GM12878 (cell line): ENCODE data around the gene AK5. TPM values are rescaled to one million over a fixed set of nuclear protein-coding genes. Genes with fewer than 3 reads are reported as not detected.

ENCODE experiments used
- ATAC-seq: fragments of 200-7000 bp; cut with Tn5 transposase; 3 replicates; pipeline ENCODE4 v1.9.1; 2020; ENCODE audit warnings: mild to moderate bottlenecking, moderate library complexity
- BruUV-seq: library from RNA; stranded (reverse); fragments of 400-500 nt; replicated peaks from 2 replicates; lab custom pipeline; 2021; lab: Mats Ljungman, UMichigan
- CTCF ChIA-PET: fragments of 300-600 bp; sonication (Branson Sonifier 250); formaldehyde crosslinking; extraction: SDS; loops from one replicate; lab custom pipeline; 2021; ENCODE audit warnings: inconsistent platforms; lab: Yijun Ruan, JAX
- POLR2A ChIA-PET: fragments of 350-600 bp; formaldehyde crosslinking; extraction: SDS; loops from one replicate; lab custom pipeline; 2021; ENCODE audit warnings: inconsistent platforms; lab: Charles Lee
- RAD21 ChIA-PET: fragments of 300-600 bp; sonication (Branson Sonifier 250); formaldehyde crosslinking; loops from one replicate; lab custom pipeline; 2023; ENCODE audit warnings: antibody characterized with exemption; ENCODE audit not compliant: unreplicated experiment; lab: Charles Lee
- SMC1A ChIA-PET: fragments of 300-600 bp; sonication (Branson Sonifier 250); formaldehyde crosslinking; loops from one replicate; lab custom pipeline; 2023; ENCODE audit not compliant: unreplicated experiment, uncharacterized antibody; lab: Charles Lee
- DNase-seq: peaks from one replicate; pipeline ENCODE4 v3.0.0-alpha.2; 2011; ENCODE audit warnings: low read depth, low spot score
- FAIRE-seq: peaks from 3 replicates; lab custom pipeline; 2011; peaks lifted over from hg19 to GRCh38; lab: Jason Lieb, UNC
- H2AFZ ChIP-seq: 2 replicates; pipeline ENCODE4 v1.6.0; 2011; ENCODE audit warnings: low read depth, low read length, control low read depth; ENCODE audit not compliant: control insufficient read depth
- H3K27ac ChIP-seq: 2 replicates; pipeline ENCODE4 v1.5.1; 2011; ENCODE audit warnings: control low read depth; ENCODE audit not compliant: control insufficient read depth, insufficient read depth
- H3K27me3 ChIP-seq, 2 experiments: replicated peaks in 1 of 2; 2 replicates each; pipeline versions ENCODE4 v1.6.0 to v1.6.1; 2011; ENCODE audit warnings: low read length in 1 of 2; ENCODE audit not compliant: control insufficient read depth in 2 of 2, insufficient read depth in 2 of 2
- H3K36me3 ChIP-seq, 2 experiments: 2 replicates each; pipeline ENCODE4 v1.5.1; 2011; ENCODE audit warnings: low read length in 1 of 2; ENCODE audit not compliant: control insufficient read depth in 2 of 2, insufficient read depth in 2 of 2
- H3K4me1 ChIP-seq: 2 replicates; pipeline ENCODE4 v1.6.1; 2011; ENCODE audit warnings: mild to moderate bottlenecking, low read length, moderate library complexity, mixed read lengths; ENCODE audit not compliant: control insufficient read depth, insufficient read depth
- H3K4me2 ChIP-seq: 2 replicates; pipeline ENCODE4 v1.6.0; 2011; ENCODE audit warnings: control low read depth; ENCODE audit not compliant: control insufficient read depth, insufficient read depth
- H3K4me3 ChIP-seq: fragments of 200-600 bp; sonication (generic); 2 replicates; pipeline ENCODE4 v1.5.1; 2016
- H3K79me2 ChIP-seq: 2 replicates; pipeline ENCODE4 v1.6.0; 2011; ENCODE audit warnings: low read length; ENCODE audit not compliant: control insufficient read depth, insufficient read depth
- H3K9ac ChIP-seq: 2 replicates; pipeline ENCODE4 v1.8.0; 2011; ENCODE audit warnings: low read length, control low read depth, mixed read lengths; ENCODE audit not compliant: control insufficient read depth, insufficient read depth
- H3K9me3 ChIP-seq: replicated peaks from 3 replicates; pipeline ENCODE4 v1.5.1; 2011; ENCODE audit warnings: mild to moderate bottlenecking, low read length; ENCODE audit not compliant: control insufficient read depth, insufficient read depth
- H4K20me1 ChIP-seq: 2 replicates; pipeline ENCODE4 v1.6.0; 2011; ENCODE audit not compliant: control insufficient read depth, insufficient read depth
- CREM ChIP-seq: IDR thresholded peaks from 2 replicates; pipeline ENCODE4 v1.6.1; 2014; ENCODE audit warnings: antibody characterized with exemption, low read depth
- EP300 ChIP-seq, 2 experiments: fragments of 150-350 bp in 1 of 2; IDR thresholded peaks; 2 replicates each; pipeline ENCODE4 v1.6.1; 2011 to 2012; ENCODE audit warnings: low read depth in 2 of 2, low read length in 2 of 2, borderline replicate concordance in 1 of 2, improper control_type of control experiment in 1 of 2, inconsistent platforms in 1 of 2; ENCODE audit not compliant: control insufficient read depth in 1 of 2
- EZH2 ChIP-seq: IDR thresholded peaks from 2 replicates; pipeline ENCODE4 v1.6.1; 2012; ENCODE audit warnings: low read depth, mild to moderate bottlenecking, control low read depth, inconsistent platforms, low read length, borderline replicate concordance; ENCODE audit not compliant: control insufficient read depth
- GATAD2B ChIP-seq: fragments of 450-650 bp; conservative IDR thresholded peaks from 2 replicates; pipeline ENCODE4 v1.6.1; 2017; ENCODE audit warnings: low read depth, mild to moderate bottlenecking, moderate library complexity
- HDGF ChIP-seq: fragments of 450-650 bp; IDR thresholded peaks from 2 replicates; pipeline ENCODE4 v1.6.1; 2016; ENCODE audit warnings: antibody characterized with exemption
- JUND ChIP-seq: IDR thresholded peaks from 2 replicates; pipeline ENCODE4 v1.6.1; 2012; ENCODE audit warnings: low read depth, mild to moderate bottlenecking, low read length, improper control_type of control experiment, moderate library complexity
- KAT2A ChIP-seq: conservative IDR thresholded peaks from 2 replicates; pipeline ENCODE4 v1.6.1; 2011; ENCODE audit warnings: low read depth, low read length; ENCODE audit not compliant: control insufficient read depth
- KLF5 ChIP-seq: fragments of 450-650 bp; IDR thresholded peaks from 2 replicates; pipeline ENCODE4 v1.6.1; 2014; ENCODE audit warnings: mild to moderate bottlenecking; ENCODE audit not compliant: partially characterized antibody
- LARP7 ChIP-seq: fragments of 450-650 bp; IDR thresholded peaks from 2 replicates; pipeline ENCODE4 v1.6.1; 2017; ENCODE audit warnings: mild to moderate bottlenecking
- NFYA ChIP-seq: IDR thresholded peaks from 2 replicates; pipeline ENCODE4 v1.6.1; 2011; ENCODE audit warnings: low read depth, mild to moderate bottlenecking, low read length, improper control_type of control experiment, borderline replicate concordance
- POLR2AphosphoS2 ChIP-seq: IDR thresholded peaks from 2 replicates; pipeline ENCODE4 v1.6.1; 2011; ENCODE audit warnings: low read depth, mild to moderate bottlenecking, low read length, improper control_type of control experiment, moderate library complexity
- RFX5 ChIP-seq: IDR thresholded peaks from 2 replicates; pipeline ENCODE4 v1.6.1; 2011; ENCODE audit warnings: low read depth, low read length, improper control_type of control experiment
- SIX5 ChIP-seq: IDR thresholded peaks from 2 replicates; pipeline ENCODE4 v1.6.1; 2011; ENCODE audit warnings: mild to moderate bottlenecking, low read depth, low read length, moderate library complexity; ENCODE audit not compliant: severe bottlenecking
- SMC3 ChIP-seq: IDR thresholded peaks from 2 replicates; pipeline ENCODE4 v1.6.1; 2011; ENCODE audit warnings: low read length, improper control_type of control experiment, borderline replicate concordance
- WGBS: methylation state at CpG from one replicate; pipeline ENCODE4 v1.1.6; 2016; ENCODE audit warnings: low lambda C conversion rate; ENCODE audit not compliant: insufficient replicate concordance, insufficient coverage; ENCODE audit errors: missing lambda C conversion rate; 5-methylcytosine and 5-hydroxymethylcytosine counted together
- in situ Hi-C: fragments of 300-500 bp; cut with MboI; formaldehyde crosslinking; loops from 9 replicates; pipeline ENCODE4 v1.14.3; 2018; ENCODE audit warnings: mixed read lengths
- intact Hi-C: fragments of 100-400 bp; cut with micrococcal nuclease; formaldehyde crosslinking; loops from one replicate; pipeline ENCODE4 v1.14.2; 2022; ENCODE audit not compliant: unreplicated experiment
- polyA plus RNA-seq, 11 experiments: library from polyadenylated mRNA; depleted of rRNA in 4 of 11; unstranded in 6 of 11; stranded (reverse) in 5 of 11; fragments of >200 nt; fragmentation: Nextera tagmentation in 4 of 11; fragmentation: Illumina TruSeq in 1 of 11; extraction: Ambion mirVana in 4 of 11; extraction: Trizol in 1 of 11; gene quantifications; 1 replicate in 1 of 11; 2 replicates in 10 of 11; pipeline versions ENCODE4 v1.2.1 to v1.2.3, GENCODE V29; 2011 to 2016; ENCODE audit warnings: inconsistent platforms in 2 of 11, missing spikeins in 2 of 11, low read depth in 1 of 11
- total RNA-seq, 4 experiments: library from RNA; depleted of rRNA in 3 of 4; stranded (reverse); fragments of >200 nt in 3 of 4; fragmentation: Illumina TruSeq in 1 of 4; extraction: Trizol in 1 of 4; gene quantifications; 2 replicates each; pipeline versions ENCODE4 v1.2.1 to v1.2.3, GENCODE V29; 2013 to 2021
- TF ChIP-seq, protein P1 (sequence below): fragments of 450-650 bp; formaldehyde crosslinking; IDR thresholded peaks from 2 replicates; pipeline ENCODE4 v1.4.0; 2022; ENCODE audit warnings: mild to moderate bottlenecking, moderate library complexity
- TF ChIP-seq, protein P2 (sequence below): IDR thresholded peaks from 2 replicates; pipeline ENCODE4 v1.6.1; 2011; ENCODE audit warnings: borderline replicate concordance, low read depth, mild to moderate bottlenecking, moderate library complexity, low read length; ENCODE audit not compliant: insufficient read depth, poor library complexity, severe bottlenecking
- TF ChIP-seq, protein P3 (sequence below): fragments of 450-650 bp; IDR thresholded peaks from 2 replicates; pipeline ENCODE4 v1.6.1; 2017; ENCODE audit warnings: antibody characterized with exemption, mild to moderate bottlenecking, moderate library complexity

AK5 gene
- total and polyA plus RNA-seq, 10 of the 15 experiments (the other 5 are each of a cell fraction or from before 2014, with no cell fraction given): 0.08 to 0.33 TPM; not detected in 8

DNA sequence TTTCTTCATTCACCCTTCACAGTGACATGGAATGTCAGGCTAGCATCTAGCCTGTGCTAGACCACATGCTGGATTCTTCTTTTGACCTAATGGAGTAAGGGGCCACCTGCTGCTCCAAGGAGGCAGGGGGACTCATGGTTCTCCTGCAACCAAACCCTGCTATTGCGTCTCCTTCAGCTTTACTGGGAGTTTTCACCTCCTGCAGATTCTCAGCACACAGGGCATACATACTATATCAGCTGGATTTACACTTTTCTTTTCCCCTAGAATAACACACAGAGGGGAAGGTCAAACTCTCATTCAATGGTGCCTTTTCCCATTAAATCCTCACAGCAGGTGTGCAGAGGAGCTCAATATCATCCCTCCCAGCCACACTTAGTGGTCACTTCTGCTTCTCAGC is 16.6 kb upstream of the AK5 start:
- FAIRE-seq: no peak
- ChIA-PET CTCF (no interaction called here), SMC1A (interaction anchor here (1.0 kb wide), 1 partner anchor 18 kb away, joined by 3 read pairs; no protein-coding TSS in a partner anchor), POLR2A (no interaction called here), RAD21 (no interaction called here)
- ATAC-seq: no peak
- Histone ChIP-seq H3K36me3 (no peaks in the 10 kb centered on the region), H3K9ac (no peak overlapping the region), H2AFZ (no peak overlapping the region), H3K4me1 (no peaks in the 10 kb centered on the region), H3K4me3 (no peak overlapping the region), H3K27me3 (no peaks in the 10 kb centered on the region), H3K9me3 (no peaks in the 10 kb centered on the region; the same call in 2 of the 3 replicates), H3K27ac (no peak overlapping the region), H4K20me1 (no peaks in the 10 kb centered on the region), H3K4me2 (no peak overlapping the region), H3K79me2 (no peaks in the 10 kb centered on the region)
- DNase-seq: no peak
- 43% methylated on average over 1 of the region's 1 CpG for WGBS
- BruUV-seq: no TSS peak
- intact Hi-C loops (no loop called here), in situ Hi-C loops (no loop called here)
- TF ChIP-seq JUND (no peak), KAT2A (no peak), HDGF (no peak), SIX5 (no peak), LARP7 (no peak), POLR2AphosphoS2 (no peak), KLF5 (no peak), RFX5 (no peak), CREM (no peak), SMC3 (no peak), GATAD2B (no peak), NFYA (no peak), EP300 (IDR thresholded peaks at IDR 0.05; ENCODE audit: borderline replicate concordance in 1 of 2, control insufficient read depth in 1 of 2, low read depth in 2 of 2, low read length in 2 of 2) (no peak), EZH2 (no peak)
- TF ChIP-seq, protein P1, sequence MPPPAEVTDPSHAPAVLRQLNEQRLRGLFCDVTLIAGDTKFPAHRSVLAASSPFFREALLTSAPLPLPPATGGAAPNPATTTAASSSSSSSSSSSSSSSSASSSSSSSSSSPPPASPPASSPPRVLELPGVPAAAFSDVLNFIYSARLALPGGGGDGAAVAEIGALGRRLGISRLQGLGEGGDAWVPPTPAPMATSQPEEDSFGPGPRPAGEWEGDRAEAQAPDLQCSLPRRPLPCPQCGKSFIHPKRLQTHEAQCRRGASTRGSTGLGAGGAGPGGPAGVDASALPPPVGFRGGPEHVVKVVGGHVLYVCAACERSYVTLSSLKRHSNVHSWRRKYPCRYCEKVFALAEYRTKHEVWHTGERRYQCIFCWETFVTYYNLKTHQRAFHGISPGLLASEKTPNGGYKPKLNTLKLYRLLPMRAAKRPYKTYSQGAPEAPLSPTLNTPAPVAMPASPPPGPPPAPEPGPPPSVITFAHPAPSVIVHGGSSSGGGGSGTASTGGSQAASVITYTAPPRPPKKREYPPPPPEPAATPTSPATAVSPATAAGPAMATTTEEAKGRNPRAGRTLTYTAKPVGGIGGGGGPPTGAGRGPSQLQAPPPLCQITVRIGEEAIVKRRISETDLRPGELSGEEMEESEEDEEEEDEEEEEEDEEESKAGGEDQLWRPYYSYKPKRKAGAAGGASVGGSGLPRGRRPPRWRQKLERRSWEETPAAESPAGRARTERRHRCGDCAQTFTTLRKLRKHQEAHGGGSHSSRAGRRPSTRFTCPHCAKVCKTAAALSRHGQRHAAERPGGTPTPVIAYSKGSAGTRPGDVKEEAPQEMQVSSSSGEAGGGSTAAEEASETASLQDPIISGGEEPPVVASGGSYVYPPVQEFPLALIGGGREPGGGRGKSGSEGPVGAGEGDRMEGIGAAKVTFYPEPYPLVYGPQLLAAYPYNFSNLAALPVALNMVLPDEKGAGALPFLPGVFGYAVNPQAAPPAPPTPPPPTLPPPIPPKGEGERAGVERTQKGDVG (CRISPR knock-in tag): no peak
- TF ChIP-seq, protein P2, sequence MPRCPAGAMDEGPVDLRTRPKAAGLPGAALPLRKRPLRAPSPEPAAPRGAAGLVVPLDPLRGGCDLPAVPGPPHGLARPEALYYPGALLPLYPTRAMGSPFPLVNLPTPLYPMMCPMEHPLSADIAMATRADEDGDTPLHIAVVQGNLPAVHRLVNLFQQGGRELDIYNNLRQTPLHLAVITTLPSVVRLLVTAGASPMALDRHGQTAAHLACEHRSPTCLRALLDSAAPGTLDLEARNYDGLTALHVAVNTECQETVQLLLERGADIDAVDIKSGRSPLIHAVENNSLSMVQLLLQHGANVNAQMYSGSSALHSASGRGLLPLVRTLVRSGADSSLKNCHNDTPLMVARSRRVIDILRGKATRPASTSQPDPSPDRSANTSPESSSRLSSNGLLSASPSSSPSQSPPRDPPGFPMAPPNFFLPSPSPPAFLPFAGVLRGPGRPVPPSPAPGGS: no peak
- TF ChIP-seq, protein P3, sequence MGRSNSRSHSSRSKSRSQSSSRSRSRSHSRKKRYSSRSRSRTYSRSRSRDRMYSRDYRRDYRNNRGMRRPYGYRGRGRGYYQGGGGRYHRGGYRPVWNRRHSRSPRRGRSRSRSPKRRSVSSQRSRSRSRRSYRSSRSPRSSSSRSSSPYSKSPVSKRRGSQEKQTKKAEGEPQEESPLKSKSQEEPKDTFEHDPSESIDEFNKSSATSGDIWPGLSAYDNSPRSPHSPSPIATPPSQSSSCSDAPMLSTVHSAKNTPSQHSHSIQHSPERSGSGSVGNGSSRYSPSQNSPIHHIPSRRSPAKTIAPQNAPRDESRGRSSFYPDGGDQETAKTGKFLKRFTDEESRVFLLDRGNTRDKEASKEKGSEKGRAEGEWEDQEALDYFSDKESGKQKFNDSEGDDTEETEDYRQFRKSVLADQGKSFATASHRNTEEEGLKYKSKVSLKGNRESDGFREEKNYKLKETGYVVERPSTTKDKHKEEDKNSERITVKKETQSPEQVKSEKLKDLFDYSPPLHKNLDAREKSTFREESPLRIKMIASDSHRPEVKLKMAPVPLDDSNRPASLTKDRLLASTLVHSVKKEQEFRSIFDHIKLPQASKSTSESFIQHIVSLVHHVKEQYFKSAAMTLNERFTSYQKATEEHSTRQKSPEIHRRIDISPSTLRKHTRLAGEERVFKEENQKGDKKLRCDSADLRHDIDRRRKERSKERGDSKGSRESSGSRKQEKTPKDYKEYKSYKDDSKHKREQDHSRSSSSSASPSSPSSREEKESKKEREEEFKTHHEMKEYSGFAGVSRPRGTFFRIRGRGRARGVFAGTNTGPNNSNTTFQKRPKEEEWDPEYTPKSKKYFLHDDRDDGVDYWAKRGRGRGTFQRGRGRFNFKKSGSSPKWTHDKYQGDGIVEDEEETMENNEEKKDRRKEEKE: no peak
